K562 (cell line): ENCODE data around the gene PDE4D. TPM values are rescaled to one million over a fixed set of nuclear protein-coding genes. Genes with fewer than 3 reads are reported as not detected.

ENCODE experiments used
- ATAC-seq: fragments of 200-7000 bp; cut with Tn5 transposase; 3 replicates; pipeline ENCODE4 v1.9.1; 2020; ENCODE audit warnings: moderate library complexity
- BruUV-seq: library from RNA; stranded (reverse); fragments of 400-500 nt; replicated peaks from 2 replicates; lab custom pipeline; 2021; lab: Mats Ljungman, UMichigan
- CTCF ChIA-PET: fragments of 300-600 bp; formaldehyde crosslinking; extraction: SDS; loops from one replicate; lab custom pipeline; 2021; ENCODE audit warnings: low intra/inter-chr PET ratio; lab: Yijun Ruan, JAX
- POLR2A ChIA-PET: fragments of 300-600, 350-650 bp; sonication (Branson Sonifier 250); formaldehyde crosslinking; extraction: SDS; loops from one replicate; lab custom pipeline; 2021; ENCODE audit warnings: antibody characterized with exemption, inconsistent platforms; lab: Yijun Ruan, JAX
- DNase-seq, 4 experiments: peaks; one replicate each; pipeline versions ENCODE4 v3.0.0 to v3.0.0-alpha.2; 2011 to 2018; ENCODE audit warnings: low spot score in 3 of 4, mixed read lengths in 3 of 4; ENCODE audit errors: extremely low read depth in 1 of 4
- FAIRE-seq: peaks from 2 replicates; lab custom pipeline; 2011; peaks lifted over from hg19 to GRCh38; lab: Jason Lieb, UNC
- H2AFZ ChIP-seq: 2 replicates; pipeline ENCODE4 v1.6.0; 2011; ENCODE audit warnings: low read depth, low read length, control low read depth, inconsistent platforms
- H3K27ac ChIP-seq: fragments of 200-600 bp; 3 replicates; pipeline ENCODE4 v1.8.0; 2011; ENCODE audit warnings: low read depth, mild to moderate bottlenecking, control low read depth, inconsistent platforms, low read length, moderate library complexity, mixed read lengths; ENCODE audit errors: extremely low read depth
- H3K27me3 ChIP-seq, 2 experiments: fragments of 300-600 bp in 1 of 2; 2 replicates in 1 of 2; 3 replicates in 1 of 2; pipeline versions ENCODE4 v1.6.0 to v1.8.0; 2011; ENCODE audit warnings: inconsistent platforms in 2 of 2, low read length in 2 of 2, mild to moderate bottlenecking in 1 of 2, mixed read lengths in 1 of 2, moderate library complexity in 1 of 2; ENCODE audit not compliant: control insufficient read depth in 2 of 2, insufficient read depth in 2 of 2
- H3K36me3 ChIP-seq: fragments of 300-600 bp; 3 replicates; pipeline ENCODE4 v1.8.0; 2011; ENCODE audit warnings: mild to moderate bottlenecking, low read length, inconsistent platforms; ENCODE audit not compliant: control insufficient read depth, insufficient read depth
- H3K4me1 ChIP-seq, 2 experiments: fragments of 200-600 bp in 1 of 2; replicated peaks in 1 of 2; 2 replicates in 1 of 2; 3 replicates in 1 of 2; pipeline versions ENCODE4 v1.5.1 to v1.8.0; 2011; ENCODE audit warnings: inconsistent platforms in 2 of 2, low read length in 2 of 2, mild to moderate bottlenecking in 1 of 2, mixed read lengths in 1 of 2, moderate library complexity in 1 of 2; ENCODE audit not compliant: control insufficient read depth in 2 of 2, insufficient read depth in 2 of 2
- H3K4me2 ChIP-seq: 2 replicates; pipeline ENCODE4 v1.6.1; 2011; ENCODE audit warnings: low read length, control low read depth, inconsistent platforms, mixed read lengths; ENCODE audit not compliant: insufficient read depth
- H3K4me3 ChIP-seq: fragments of 200-600 bp; sonication (generic), shearing (Covaris generic); 2 replicates; pipeline ENCODE4 v1.5.1; 2016; ENCODE audit warnings: control low read depth, inconsistent platforms
- H3K79me2 ChIP-seq: fragments of 200-600 bp; 3 replicates; pipeline ENCODE4 v1.8.0; 2011; ENCODE audit warnings: low read length, inconsistent platforms; ENCODE audit not compliant: control insufficient read depth, insufficient read depth
- H3K9ac ChIP-seq, 2 experiments: 2 replicates each; pipeline versions ENCODE4 v1.6.0 to v1.6.1; 2011; ENCODE audit warnings: low read depth in 2 of 2, low read length in 2 of 2, control low read depth in 1 of 2, inconsistent platforms in 1 of 2, mild to moderate bottlenecking in 1 of 2, mixed read lengths in 1 of 2; ENCODE audit not compliant: insufficient read depth in 1 of 2
- H3K9me1 ChIP-seq: one replicate; pipeline ENCODE4 v1.6.0; 2011; ENCODE audit warnings: inconsistent platforms, mild to moderate bottlenecking, low read length, moderate library complexity; ENCODE audit not compliant: control insufficient read depth, insufficient read depth
- H3K9me3 ChIP-seq: replicated peaks from 2 replicates; pipeline ENCODE4 v1.5.1; 2011; ENCODE audit warnings: low read depth, low read length, inconsistent platforms; ENCODE audit not compliant: control insufficient read depth, insufficient read depth
- H4K20me1 ChIP-seq: replicated peaks from 2 replicates; pipeline ENCODE4 v1.6.1; 2011; ENCODE audit warnings: low read length, inconsistent platforms, mixed read lengths; ENCODE audit not compliant: control insufficient read depth, insufficient read depth
- ASH1L ChIP-seq: fragments of 450-650 bp; IDR thresholded peaks from 2 replicates; pipeline ENCODE4 v1.6.1; 2018; ENCODE audit warnings: borderline replicate concordance, mild to moderate bottlenecking, low read depth; ENCODE audit not compliant: partially characterized antibody
- BRF1 ChIP-seq: IDR thresholded peaks from 3 replicates; pipeline ENCODE4 v1.6.1; 2011; ENCODE audit warnings: borderline replicate concordance, mild to moderate bottlenecking; ENCODE audit not compliant: insufficient read length; ENCODE audit errors: extremely low read depth
- FOXP4 ChIP-seq: sonication (generic); formaldehyde crosslinking; IDR thresholded peaks from 2 replicates; pipeline ENCODE4 v1.8.0; 2022; ENCODE audit warnings: mild to moderate bottlenecking, missing genetic modification reagents, borderline replicate concordance
- HNRNPLL ChIP-seq: fragments of 200-400 bp; formaldehyde crosslinking; IDR thresholded peaks from 2 replicates; pipeline ENCODE4 v1.6.1; 2017; ENCODE audit warnings: low read length, low read depth, mild to moderate bottlenecking; ENCODE audit not compliant: poor library complexity, severe bottlenecking
- ILF3 ChIP-seq: fragments of 450-650 bp; IDR thresholded peaks from 2 replicates; pipeline ENCODE4 v1.6.1; 2018; ENCODE audit warnings: antibody characterized with exemption, mild to moderate bottlenecking, moderate library complexity, borderline replicate concordance
- JUND ChIP-seq, 2 experiments: IDR thresholded peaks; 2 replicates in 1 of 2; 3 replicates in 1 of 2; pipeline ENCODE4 v1.6.1; 2011; ENCODE audit warnings: borderline replicate concordance in 2 of 2, low read depth in 2 of 2, low read length in 2 of 2, improper control_type of control experiment in 1 of 2, missing biosample characterization in 1 of 2, missing genetic modification characterization in 1 of 2, missing genetic modification reagents in 1 of 2
- MTA1 ChIP-seq: fragments of 450-650 bp; IDR thresholded peaks from 2 replicates; pipeline ENCODE4 v1.6.1; 2017; ENCODE audit warnings: borderline replicate concordance
- NR2C2 ChIP-seq, 2 experiments: fragments of 200-800 bp in 1 of 2; sonication (Bioruptor generic) in 1 of 2; sonication (generic) in 1 of 2; formaldehyde crosslinking in 1 of 2; IDR thresholded peaks; 2 replicates each; pipeline versions ENCODE4 v1.6.1 to v1.8.0; 2016 to 2022; ENCODE audit warnings: mild to moderate bottlenecking in 1 of 2, missing compliant biosample characterization in 1 of 2, missing genetic modification characterization in 1 of 2, missing genetic modification reagents in 1 of 2
- PYGO2 ChIP-seq: fragments of 450-650 bp; IDR thresholded peaks from 2 replicates; pipeline ENCODE4 v1.6.1; 2016; ENCODE audit warnings: mild to moderate bottlenecking, missing genetic modification characterization, moderate library complexity, missing compliant biosample characterization
- RBM25 ChIP-seq: fragments of 200-400 bp; formaldehyde crosslinking; IDR thresholded peaks from 2 replicates; pipeline ENCODE4 v1.6.1; 2018; ENCODE audit warnings: low read length, low read depth, moderate library complexity; ENCODE audit not compliant: severe bottlenecking
- THAP7 ChIP-seq: fragments of 250-450 bp; sonication (Bioruptor Pico); IDR thresholded peaks from 2 replicates; pipeline ENCODE4 v1.5.0; 2021
- ZFPM2 ChIP-seq: fragments of 250-450 bp; sonication (Bioruptor Pico); IDR thresholded peaks from 2 replicates; pipeline ENCODE4 v1.5.1; 2022; ENCODE audit warnings: mild to moderate bottlenecking
- ZNF263 ChIP-seq: sonication (generic); formaldehyde crosslinking; IDR thresholded peaks from 2 replicates; pipeline ENCODE4 v1.8.0; 2022; ENCODE audit warnings: mild to moderate bottlenecking, missing genetic modification reagents, borderline replicate concordance
- ZNF764 ChIP-seq: fragments of 250-450 bp; sonication (Bioruptor Pico); IDR thresholded peaks from 2 replicates; pipeline ENCODE4 v1.4.0; 2020; ENCODE audit warnings: low read depth, mild to moderate bottlenecking, moderate library complexity
- WGBS: fragments of 100-300 bp; shearing (Covaris generic); methylation state at CpG from one replicate; pipeline ENCODE4 v1.1.6; 2016; ENCODE audit warnings: low coverage, mixed read lengths; ENCODE audit not compliant: insufficient coverage; ENCODE audit errors: missing lambda C conversion rate; 5-methylcytosine and 5-hydroxymethylcytosine counted together
- in situ Hi-C: fragments of 300-500 bp; cut with MboI; formaldehyde crosslinking; loops from 4 replicates; pipeline ENCODE4 v1.15.0; 2018; ENCODE audit warnings: inconsistent platforms, mixed read lengths
- intact Hi-C: fragments of 100-400 bp; cut with micrococcal nuclease; formaldehyde crosslinking; loops from 2 replicates; pipeline ENCODE4 v1.14.2; 2022
- polyA plus RNA-seq, 8 experiments: library from polyadenylated mRNA; depleted of rRNA in 4 of 8; stranded (reverse) in 5 of 8; unstranded in 3 of 8; fragments of >200 nt; fragmentation: Nextera tagmentation in 2 of 8; fragmentation: Illumina TruSeq in 1 of 8; extraction: Ambion mirVana in 2 of 8; extraction: Trizol in 1 of 8; gene quantifications; 2 replicates each; pipeline versions ENCODE4 v1.2.1 to v1.2.3, GENCODE V29; 2011 to 2014; ENCODE audit warnings: inconsistent platforms in 1 of 8, missing spikeins in 1 of 8
- total RNA-seq, 7 experiments: library from RNA; depleted of rRNA in 6 of 7; stranded (reverse); fragments of >200 nt in 6 of 7; fragmentation: Illumina TruSeq in 2 of 7; extraction: Trizol in 2 of 7; gene quantifications; 2 replicates each; pipeline versions ENCODE4 v1.2.1 to v1.2.3, GENCODE V29; 2011 to 2021; ENCODE audit warnings: low replicate concordance in 1 of 7
- TF ChIP-seq, protein P1 (sequence below): fragments of 250-450 bp; sonication (Bioruptor Pico); IDR thresholded peaks from 2 replicates; pipeline ENCODE4 v1.8.0; 2021; ENCODE audit warnings: moderate library complexity, mild to moderate bottlenecking, inconsistent platforms
- TF ChIP-seq, protein P2 (sequence below): sonication (generic); formaldehyde crosslinking; IDR thresholded peaks from 2 replicates; pipeline ENCODE4 v1.8.0; 2022; ENCODE audit warnings: mild to moderate bottlenecking, missing genetic modification reagents

PDE4D gene
- total and polyA plus RNA-seq, 9 of the 15 experiments (the other 6 are each of a cell fraction or from before 2014, with no cell fraction given) = 0.04 to 0.46 (median 0.13) TPM

GRCh38 chr5:59236986-59237385, 656.5 kb downstream of the PDE4D start (continued):
- TF ChIP-seq MTA1 = no peak
- no peak for TF ChIP-seq BRF1
- TF ChIP-seq THAP7 (CRISPR knock-in tag) = no peak
- no peak for TF ChIP-seq ZNF263 (CRISPR knock-in tag)
- TF ChIP-seq, protein P1, sequence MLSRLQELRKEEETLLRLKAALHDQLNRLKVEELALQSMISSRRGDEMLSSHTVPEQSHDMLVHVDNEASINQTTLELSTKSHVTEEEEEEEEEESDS (CRISPR knock-in tag) = no peak

DNA sequence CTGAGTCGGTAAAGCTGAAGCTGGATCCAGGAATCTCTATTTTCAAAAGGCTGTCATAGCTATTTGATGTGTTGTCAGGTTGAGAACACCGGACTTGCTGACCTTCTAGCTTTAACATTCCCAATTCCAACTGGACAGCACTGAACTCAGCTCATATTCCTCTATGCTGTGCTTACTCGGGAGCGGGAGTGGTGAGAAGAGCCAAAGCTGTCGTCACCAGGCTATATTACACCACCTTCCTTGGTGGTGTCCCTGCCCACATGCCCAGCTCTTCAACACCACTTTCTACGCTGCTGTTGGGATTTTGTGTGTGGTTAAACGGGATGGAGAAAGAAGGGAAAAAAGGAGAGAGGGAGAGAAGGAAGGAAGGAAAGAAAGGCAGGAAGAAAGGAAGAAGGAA, 657.1 kb downstream of the PDE4D start:
- Histone ChIP-seq H3K9ac (no peak overlapping the region), H3K4me2 (no peak overlapping the region), H3K9me1 (no peaks in the 10 kb centered on the region), H3K9me3 (no peaks in the 10 kb centered on the region), H3K36me3 (no peaks in the 10 kb centered on the region), H3K4me3 (no peak overlapping the region)
- intact Hi-C loops = no loop called here
- CTCF ChIA-PET = no interaction called here
- no peak for ATAC-seq
- BruUV-seq = no TSS peak
- 0% methylated on average over 6 of the region's 7 CpGs for WGBS
- TF ChIP-seq ILF3 = no peak
- TF ChIP-seq ZFPM2 = no peak
- TF ChIP-seq ASH1L = no peak
- TF ChIP-seq RBM25 = no peak
- no peak for TF ChIP-seq ZNF764 (CRISPR knock-in tag)
- TF ChIP-seq NR2C2 (CRISPR knock-in tag; IDR thresholded peaks at IDR 0.05) = no peak
- TF ChIP-seq NR2C2 (tag; IDR thresholded peaks at IDR 0.05) = no peak
- TF ChIP-seq PYGO2 = no peak
- no peak for TF ChIP-seq JUND (IDR thresholded peaks at IDR 0.05; ENCODE audit: borderline replicate concordance, low read depth, low read length)
- no peak for TF ChIP-seq JUND (tag; IDR thresholded peaks at IDR 0.05; ENCODE audit: borderline replicate concordance, low read depth, low read length)
- TF ChIP-seq, protein P2, sequence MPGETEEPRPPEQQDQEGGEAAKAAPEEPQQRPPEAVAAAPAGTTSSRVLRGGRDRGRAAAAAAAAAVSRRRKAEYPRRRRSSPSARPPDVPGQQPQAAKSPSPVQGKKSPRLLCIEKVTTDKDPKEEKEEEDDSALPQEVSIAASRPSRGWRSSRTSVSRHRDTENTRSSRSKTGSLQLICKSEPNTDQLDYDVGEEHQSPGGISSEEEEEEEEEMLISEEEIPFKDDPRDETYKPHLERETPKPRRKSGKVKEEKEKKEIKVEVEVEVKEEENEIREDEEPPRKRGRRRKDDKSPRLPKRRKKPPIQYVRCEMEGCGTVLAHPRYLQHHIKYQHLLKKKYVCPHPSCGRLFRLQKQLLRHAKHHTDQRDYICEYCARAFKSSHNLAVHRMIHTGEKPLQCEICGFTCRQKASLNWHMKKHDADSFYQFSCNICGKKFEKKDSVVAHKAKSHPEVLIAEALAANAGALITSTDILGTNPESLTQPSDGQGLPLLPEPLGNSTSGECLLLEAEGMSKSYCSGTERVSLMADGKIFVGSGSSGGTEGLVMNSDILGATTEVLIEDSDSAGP = no peak
- TF ChIP-seq HNRNPLL = no peak
- TF ChIP-seq FOXP4 (CRISPR knock-in tag) = no peak
- TF ChIP-seq, all 486 proteins: peak for 0
- in situ Hi-C loops = no loop called here
- H4K20me1 ChIP-seq = no peaks in the 10 kb centered on the region
- no peaks in the 10 kb centered on the region for H3K27me3 ChIP-seq
- no peaks in the 10 kb centered on the region for H3K4me1 ChIP-seq
- no peak overlapping the region for H3K27ac ChIP-seq
- H2AFZ ChIP-seq = no peak overlapping the region
- FAIRE-seq (no peak), DNase-seq (no peak)
- no peaks in the 10 kb centered on the region for H3K79me2 ChIP-seq
- POLR2A ChIA-PET = no interaction called here
